ENCODE data around the gene SERPINF2.

- no peak for TF ChIP-seq CTCF (conservative IDR thresholded peaks at IDR 0.05 in 1 of 2, IDR thresholded peaks at IDR 0.05 in 1 of 2; ENCODE audit: low read depth in 1 of 2, low read length in 2 of 2)
- TF ChIP-seq EZH2 (IDR thresholded peaks at IDR 0.05; ENCODE audit: low read length, missing control alignments): no peak
Observed at GRCh38 chr17:1712271-1712670, 30.4 kb upstream of the SERPINF2 start.

Data from fibroblast of lung (primary cell).